Astrocyte (in vitro differentiated cells and primary cell): ENCODE measurements around the gene RFTN2. TPM values are rescaled to one million over a fixed set of nuclear protein-coding genes. Genes with fewer than 3 reads are reported as not detected.

Experiments used
- DNase-seq: peaks from one replicate; pipeline ENCODE4 v3.0.0-alpha.2; 2010; ENCODE audit warnings: low read depth
- FAIRE-seq: peaks from 2 replicates; lab custom pipeline; 2011; peaks lifted over from hg19 to GRCh38; lab: Jason Lieb, UNC
- H2AFZ ChIP-seq: 2 replicates; pipeline ENCODE4 v1.6.0; 2012; ENCODE audit warnings: low read depth, low read length, inconsistent platforms
- H3K27ac ChIP-seq: 2 replicates; pipeline ENCODE4 v1.5.1; 2011; ENCODE audit warnings: low read depth, low read length, inconsistent platforms
- H3K27me3 ChIP-seq: 2 replicates; pipeline ENCODE4 v1.6.0; 2011; ENCODE audit warnings: low read length, inconsistent platforms; ENCODE audit not compliant: insufficient read depth
- H3K36me3 ChIP-seq: 2 replicates; pipeline ENCODE4 v1.5.1; 2011; ENCODE audit warnings: low read length, inconsistent platforms; ENCODE audit not compliant: insufficient read depth
- H3K4me1 ChIP-seq: 2 replicates; pipeline ENCODE4 v1.5.1; 2011; ENCODE audit warnings: low read length, inconsistent platforms; ENCODE audit not compliant: insufficient read depth
- H3K4me2 ChIP-seq: 2 replicates; pipeline ENCODE4 v1.6.0; 2012; ENCODE audit warnings: low read length, inconsistent platforms
- H3K4me3 ChIP-seq: 2 replicates; pipeline ENCODE4 v1.5.1; 2011; ENCODE audit warnings: low read depth, mild to moderate bottlenecking, low read length, inconsistent platforms; ENCODE audit not compliant: insufficient read depth
- H3K79me2 ChIP-seq: 2 replicates; pipeline ENCODE4 v1.6.0; 2012; ENCODE audit warnings: mild to moderate bottlenecking, low read length, inconsistent platforms; ENCODE audit not compliant: insufficient read depth
- H3K9ac ChIP-seq: 2 replicates; pipeline ENCODE4 v1.6.0; 2012; ENCODE audit warnings: mild to moderate bottlenecking, low read length, inconsistent platforms
- H3K9me3 ChIP-seq: 2 replicates; pipeline ENCODE4 v1.5.1; 2012; ENCODE audit warnings: low read depth, mild to moderate bottlenecking, low read length, inconsistent platforms; ENCODE audit not compliant: insufficient read depth
- H4K20me1 ChIP-seq: 2 replicates; pipeline ENCODE4 v1.6.0; 2012; ENCODE audit warnings: low read length, inconsistent platforms; ENCODE audit not compliant: insufficient read depth
- H3K27ac Mint-ChIP-seq: one replicate; pipeline ENCODE4 v1.8.0; 2021; ENCODE audit warnings: mild to moderate bottlenecking, mixed read lengths; ENCODE audit not compliant: unreplicated experiment
- H3K27me3 Mint-ChIP-seq: one replicate; pipeline ENCODE4 v1.8.0; 2021; ENCODE audit warnings: low read depth, mixed read lengths; ENCODE audit not compliant: unreplicated experiment
- H3K36me3 Mint-ChIP-seq: one replicate; pipeline ENCODE4 v1.8.0; 2021; ENCODE audit warnings: low read depth, mixed read lengths; ENCODE audit not compliant: unreplicated experiment
- H3K4me1 Mint-ChIP-seq: one replicate; pipeline ENCODE4 v1.8.0; 2021; ENCODE audit warnings: low read depth, mixed read lengths; ENCODE audit not compliant: unreplicated experiment
- H3K4me3 Mint-ChIP-seq: one replicate; pipeline ENCODE4 v1.8.0; 2021; ENCODE audit warnings: mild to moderate bottlenecking, moderate library complexity, mixed read lengths; ENCODE audit not compliant: unreplicated experiment
- H3K9me3 Mint-ChIP-seq: one replicate; pipeline ENCODE4 v1.8.0; 2021; ENCODE audit warnings: mild to moderate bottlenecking, mixed read lengths; ENCODE audit not compliant: unreplicated experiment
- EZH2 ChIP-seq: IDR thresholded peaks from 2 replicates; pipeline ENCODE4 v1.6.1; 2012; ENCODE audit warnings: mild to moderate bottlenecking, low read length, inconsistent platforms; ENCODE audit not compliant: insufficient read depth
- total RNA-seq: library from RNA; stranded (reverse); gene quantifications from 2 replicates; pipeline ENCODE4 v1.2.1, GENCODE V29; 2021
- TF ChIP-seq, protein P1 (sequence below): IDR thresholded peaks from 2 replicates; pipeline ENCODE4 v1.5.1; 2011; ENCODE audit warnings: low read depth, mild to moderate bottlenecking, inconsistent platforms, low read length, moderate library complexity; ENCODE audit not compliant: insufficient read depth

RFTN2 gene
- total RNA-seq, 1 donor from 2014 or later: 7.1 TPM

DNA sequence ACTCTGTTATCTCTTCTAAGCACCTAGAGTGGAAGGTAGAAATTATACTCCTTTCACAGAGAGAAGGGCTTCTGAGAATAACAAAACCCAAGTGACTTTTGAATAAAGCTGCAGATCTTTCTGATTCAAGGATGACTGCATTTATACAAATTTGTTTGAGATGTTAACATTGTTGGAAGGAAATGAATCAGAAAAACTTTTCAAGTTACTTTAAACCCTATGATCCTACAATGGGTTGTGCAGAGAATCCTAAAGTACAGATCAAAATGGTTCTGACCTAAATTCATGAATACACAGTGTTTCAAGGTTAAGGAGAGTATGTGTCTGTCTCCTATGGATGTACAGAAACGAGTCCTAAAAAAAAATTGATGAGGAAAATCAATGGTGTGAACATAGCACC lies 1.8 kb downstream of the RFTN2 start:
- Mint-ChIP-seq H3K27me3 (no peaks in the 10 kb centered on the region), H3K27ac (no peak overlapping the region), H3K4me3 (peak overlapping the region; percentile 75), H3K9me3 (no peaks in the 10 kb centered on the region), H3K4me1 (peaks cover 28% of the 10 kb centered on the region), H3K36me3 (peaks cover 4% of the 10 kb centered on the region)
- H2AFZ ChIP-seq: peak overlapping the region; percentile 20
- H3K27me3 ChIP-seq: no peaks in the 10 kb centered on the region
- H3K4me3 ChIP-seq: no peak overlapping the region
- peak overlapping the region; percentile 14 for H3K9ac ChIP-seq
- FAIRE-seq (no peak), DNase-seq (no peak)
- H3K4me1 ChIP-seq: no peaks in the 10 kb centered on the region
- no peaks in the 10 kb centered on the region for H3K79me2 ChIP-seq
- TF ChIP-seq, protein P1, sequence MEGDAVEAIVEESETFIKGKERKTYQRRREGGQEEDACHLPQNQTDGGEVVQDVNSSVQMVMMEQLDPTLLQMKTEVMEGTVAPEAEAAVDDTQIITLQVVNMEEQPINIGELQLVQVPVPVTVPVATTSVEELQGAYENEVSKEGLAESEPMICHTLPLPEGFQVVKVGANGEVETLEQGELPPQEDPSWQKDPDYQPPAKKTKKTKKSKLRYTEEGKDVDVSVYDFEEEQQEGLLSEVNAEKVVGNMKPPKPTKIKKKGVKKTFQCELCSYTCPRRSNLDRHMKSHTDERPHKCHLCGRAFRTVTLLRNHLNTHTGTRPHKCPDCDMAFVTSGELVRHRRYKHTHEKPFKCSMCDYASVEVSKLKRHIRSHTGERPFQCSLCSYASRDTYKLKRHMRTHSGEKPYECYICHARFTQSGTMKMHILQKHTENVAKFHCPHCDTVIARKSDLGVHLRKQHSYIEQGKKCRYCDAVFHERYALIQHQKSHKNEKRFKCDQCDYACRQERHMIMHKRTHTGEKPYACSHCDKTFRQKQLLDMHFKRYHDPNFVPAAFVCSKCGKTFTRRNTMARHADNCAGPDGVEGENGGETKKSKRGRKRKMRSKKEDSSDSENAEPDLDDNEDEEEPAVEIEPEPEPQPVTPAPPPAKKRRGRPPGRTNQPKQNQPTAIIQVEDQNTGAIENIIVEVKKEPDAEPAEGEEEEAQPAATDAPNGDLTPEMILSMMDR: no peak
- TF ChIP-seq EZH2: no peak
- no peaks in the 10 kb centered on the region for H4K20me1 ChIP-seq
- no peaks in the 10 kb centered on the region for H3K36me3 ChIP-seq
- no peaks in the 10 kb centered on the region for H3K9me3 ChIP-seq
- H3K27ac ChIP-seq: no peak overlapping the region
- H3K4me2 ChIP-seq: peak overlapping the region; percentile 56

DNA sequence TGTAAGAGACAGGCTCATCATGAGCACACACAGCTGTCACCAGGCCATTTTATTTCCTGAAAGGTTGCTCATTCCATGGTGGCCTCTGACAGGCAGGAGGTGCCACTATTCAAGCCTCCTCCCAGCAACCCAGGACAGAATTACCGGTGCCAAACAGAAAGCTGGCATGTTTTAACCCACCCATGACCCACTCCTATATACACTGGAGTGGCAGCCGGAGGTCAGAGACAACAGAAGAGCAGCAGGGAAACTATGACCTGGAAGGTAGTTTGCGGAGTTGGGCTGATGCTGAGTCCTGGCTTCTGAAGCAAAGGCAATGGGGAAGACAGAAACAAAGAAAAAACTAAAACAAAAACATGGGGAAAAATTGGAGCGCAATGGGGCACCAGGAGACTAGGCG lies 2.3 kb downstream of the RFTN2 start:
- Histone ChIP-seq H3K4me1 (no peaks in the 10 kb centered on the region), H3K36me3 (no peaks in the 10 kb centered on the region), H3K79me2 (no peaks in the 10 kb centered on the region), H3K27me3 (no peaks in the 10 kb centered on the region), H4K20me1 (no peaks in the 10 kb centered on the region), H3K9ac (no peak overlapping the region), H3K4me2 (peak overlapping the region; percentile 56), H3K4me3 (no peak overlapping the region), H3K9me3 (no peaks in the 10 kb centered on the region), H2AFZ (peak overlapping the region; percentile 20), H3K27ac (no peak overlapping the region)
- H3K9me3 Mint-ChIP-seq: no peaks in the 10 kb centered on the region
- H3K36me3 Mint-ChIP-seq: peaks cover 6% of the 10 kb centered on the region
- no peak for DNase-seq
- no peak for FAIRE-seq
- H3K4me3 Mint-ChIP-seq: peak overlapping the region; percentile 75
- H3K4me1 Mint-ChIP-seq: peaks cover 28% of the 10 kb centered on the region
- H3K27me3 Mint-ChIP-seq: no peaks in the 10 kb centered on the region
- TF ChIP-seq, protein P1: no peak
- no peak for TF ChIP-seq EZH2
- H3K27ac Mint-ChIP-seq: no peak overlapping the region

DNA sequence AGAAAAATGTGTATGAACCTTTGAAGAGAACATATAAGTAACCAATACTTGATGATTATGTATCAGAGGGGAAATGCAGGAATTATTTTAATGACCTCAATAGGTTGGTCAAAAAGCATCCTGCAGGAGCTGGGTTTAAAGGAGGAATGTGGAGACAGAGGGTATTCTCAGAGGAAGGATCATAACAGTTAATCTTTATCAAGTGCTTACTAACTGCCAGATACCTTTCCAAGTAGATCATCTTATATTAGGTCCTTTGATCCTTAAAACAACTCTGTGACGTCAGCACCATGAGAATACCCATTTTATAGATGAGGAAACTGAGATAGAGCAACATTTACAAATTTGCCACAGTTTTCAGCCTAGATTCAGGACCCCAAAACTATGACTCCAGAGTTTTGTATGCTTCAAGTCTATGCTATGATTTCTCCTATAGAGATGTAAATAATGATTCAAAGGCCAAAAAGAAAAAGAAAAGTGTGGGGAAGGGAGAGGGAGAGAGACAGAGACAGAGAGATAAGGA lies 3.0 kb downstream of the RFTN2 start:
- Histone ChIP-seq H3K4me2 (no peak overlapping the region), H4K20me1 (no peaks in the 10 kb centered on the region), H3K9ac (no peak overlapping the region), H3K4me3 (no peak overlapping the region), H3K4me1 (no peaks in the 10 kb centered on the region), H3K9me3 (no peaks in the 10 kb centered on the region), H3K27ac (no peak overlapping the region), H2AFZ (no peak overlapping the region), H3K36me3 (no peaks in the 10 kb centered on the region), H3K79me2 (no peaks in the 10 kb centered on the region), H3K27me3 (no peaks in the 10 kb centered on the region)
- Mint-ChIP-seq H3K4me1 (peaks cover 23% of the 10 kb centered on the region), H3K27me3 (no peaks in the 10 kb centered on the region), H3K9me3 (peaks cover 5% of the 10 kb centered on the region), H3K4me3 (peak overlapping the region; percentile 66), H3K27ac (no peak overlapping the region), H3K36me3 (peaks cover 13% of the 10 kb centered on the region)
- DNase-seq: no peak
- TF ChIP-seq, protein P1: no peak
- no peak for TF ChIP-seq EZH2
- FAIRE-seq: no peak
